Suprapubic skin (tissue), 4 donors: ENCODE measurements around the gene NEU4. TPM values are rescaled to one million over a fixed set of nuclear protein-coding genes. Genes with fewer than 3 reads are reported as not detected.
"Not testable (repeated sequence)": the region's sequence is repeated elsewhere in the genome, so short reads cannot be mapped to it uniquely, and the experiment has no call there.

Experiments
- DNase-seq, 2 donors: peaks; one replicate each; pipeline ENCODE4 v3.0.0-alpha.2; 2019; ENCODE audit warnings: low spot score in 2 of 2
- H3K27ac ChIP-seq: fragments of 200-600 bp; sonication (generic); one replicate; pipeline ENCODE4 v1.5.1; 2019
- H3K27me3 ChIP-seq: fragments of 200-600 bp; sonication (generic); one replicate; pipeline ENCODE4 v1.5.1; 2019
- H3K36me3 ChIP-seq: fragments of 200-600 bp; sonication (generic); one replicate; pipeline ENCODE4 v1.5.1; 2019
- H3K4me1 ChIP-seq: fragments of 200-600 bp; sonication (generic); one replicate; pipeline ENCODE4 v1.5.1; 2019
- H3K4me3 ChIP-seq: fragments of 200-600 bp; sonication (generic); one replicate; pipeline ENCODE4 v1.5.1; 2019; ENCODE audit warnings: mild to moderate bottlenecking
- H3K9me3 ChIP-seq: fragments of 200-600 bp; sonication (generic); one replicate; pipeline ENCODE4 v1.5.1; 2019
- CTCF ChIP-seq, 2 donors: fragments of 200-600 bp in 1 of 2; fragments of 450-650 bp in 1 of 2; sonication (generic) in 1 of 2; IDR thresholded peaks; one replicate each; pipeline ENCODE4 v1.5.1; 2016 to 2019; ENCODE audit warnings: antibody characterized with exemption in 2 of 2, mild to moderate bottlenecking in 1 of 2, moderate library complexity in 1 of 2
- EP300 ChIP-seq: sonication (generic); formaldehyde crosslinking; IDR thresholded peaks from one replicate; pipeline ENCODE4 v1.6.1; 2017; ENCODE audit warnings: antibody characterized with exemption
- POLR2A ChIP-seq, 2 donors: fragments of 450-650 bp; IDR thresholded peaks; one replicate each; pipeline ENCODE4 v1.6.1; 2017; ENCODE audit warnings: antibody characterized with exemption in 2 of 2, mild to moderate bottlenecking in 2 of 2, moderate library complexity in 2 of 2
- POLR2AphosphoS5 ChIP-seq, 3 donors: sonication (generic); formaldehyde crosslinking; IDR thresholded peaks; one replicate each; pipeline ENCODE4 v1.6.1; 2017; ENCODE audit warnings: antibody characterized with exemption in 3 of 3
- whole genome bisulfite sequencing: methylation state at CpG from one replicate; pipeline ENCODE4 v1.1.5; 2018; 5-methylcytosine and 5-hydroxymethylcytosine counted together
- total RNA-seq, 4 donors: library from RNA; depleted of rRNA; stranded (reverse); fragments of >200 nt; gene quantifications; one replicate each; pipeline ENCODE4 v1.1.0, GENCODE V29; 2016

NEU4 gene
- total RNA-seq, 4 donors from 2014 or later, result 0.21 to 0.70 TPM; not detected in 2

DNA sequence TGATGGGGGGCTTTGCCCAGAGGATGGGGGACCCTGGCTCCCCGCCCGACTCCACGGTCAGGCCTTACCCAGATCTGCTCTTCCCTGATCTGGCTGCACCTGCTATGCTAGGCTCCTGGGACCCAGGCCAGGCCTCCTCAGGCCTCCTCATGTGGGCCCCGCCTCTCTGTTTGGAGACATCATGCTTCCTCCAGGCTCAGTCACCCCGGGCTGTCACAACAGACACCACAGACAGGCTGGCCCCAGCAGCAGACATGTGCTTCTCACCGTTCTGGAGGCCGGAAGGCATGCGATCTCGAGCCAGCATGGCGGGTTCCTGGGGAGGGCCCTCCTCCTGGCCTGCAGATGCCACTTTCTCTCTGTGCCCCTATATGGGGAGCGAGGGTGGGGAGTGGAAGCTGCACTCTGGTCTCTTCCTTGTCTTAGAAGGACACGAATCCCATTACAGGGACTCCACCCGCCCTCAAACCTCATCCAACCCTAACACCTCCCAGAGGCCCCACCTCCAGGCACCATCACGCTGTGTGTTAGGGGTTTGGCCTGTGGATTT, 10.8 kb upstream of the NEU4 start:
- Histone ChIP-seq H3K4me3 (no peak overlapping the region), H3K27me3 (peaks cover 9% of the 10 kb centered on the region), H3K4me1 (peaks cover 5% of the 10 kb centered on the region), H3K27ac (no peak overlapping the region), H3K9me3 (no peaks in the 10 kb centered on the region), H3K36me3 (no peaks in the 10 kb centered on the region)
- no peak for TF ChIP-seq POLR2A (IDR thresholded peaks at IDR 0.05)
- TF ChIP-seq EP300, result no peak
- TF ChIP-seq POLR2AphosphoS5 (IDR thresholded peaks at IDR 0.05), result no peak
- TF ChIP-seq CTCF (IDR thresholded peaks at IDR 0.05), result no peak
- DNase-seq, result no peak
- WGBS, result 68% methylated on average over 4 of the region's 14 CpGs

DNA sequence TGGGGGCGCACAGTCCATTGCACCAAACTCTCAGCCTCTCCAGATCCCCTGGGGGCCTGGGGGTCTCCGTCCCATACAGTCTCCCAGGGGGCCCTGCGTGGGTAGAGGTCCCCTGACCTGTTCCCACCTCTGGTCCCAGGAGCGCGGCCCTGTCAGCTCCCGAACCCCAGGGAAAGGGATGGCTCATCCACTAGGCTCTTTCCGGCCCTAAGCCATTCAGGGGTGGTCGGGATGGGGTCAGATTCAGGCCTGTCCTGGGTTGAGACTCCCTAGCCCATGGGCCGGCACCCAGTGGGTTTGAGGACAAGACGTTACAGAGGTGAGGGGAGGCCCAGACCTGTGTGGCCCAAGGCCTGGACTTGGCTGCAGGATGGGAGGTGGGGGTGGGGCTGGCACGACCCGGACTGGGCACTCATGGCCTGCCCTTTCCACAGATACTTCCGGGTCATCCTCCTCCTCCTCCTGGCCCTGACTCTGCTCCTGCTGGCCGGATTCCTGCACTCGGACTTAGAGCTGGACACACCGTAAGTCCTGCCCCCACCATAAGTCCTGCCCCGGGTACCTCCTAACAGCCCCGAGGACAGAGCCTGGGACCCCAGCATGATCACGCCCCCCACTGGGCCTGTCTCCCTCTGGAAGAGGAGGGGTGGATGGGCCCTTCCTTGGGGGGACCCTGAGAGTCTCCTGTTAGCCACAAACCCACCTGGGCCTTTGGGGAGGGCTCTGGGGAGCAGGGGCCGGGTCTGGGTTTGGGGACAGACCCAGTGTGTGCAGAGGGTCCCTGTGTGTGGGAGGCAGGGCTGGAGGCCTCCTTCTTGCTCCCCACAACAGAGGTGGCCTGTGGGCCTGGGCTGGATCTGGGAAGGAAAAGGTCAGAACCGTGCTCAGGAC, 10.1 kb upstream of the NEU4 start:
- no peak overlapping the region for H3K4me3 ChIP-seq
- no peak for TF ChIP-seq POLR2AphosphoS5 (IDR thresholded peaks at IDR 0.05)
- TF ChIP-seq POLR2A (IDR thresholded peaks at IDR 0.05), result no peak
- TF ChIP-seq EP300, result no peak
- no peak for TF ChIP-seq CTCF (IDR thresholded peaks at IDR 0.05)
- DNase-seq, result peak in 1 of 2 donors; percentile 59
- no peak overlapping the region for H3K27ac ChIP-seq
- no peaks in the 10 kb centered on the region for H3K9me3 ChIP-seq
- peaks cover 12% of the 10 kb centered on the region for H3K4me1 ChIP-seq
- peaks cover 14% of the 10 kb centered on the region for H3K27me3 ChIP-seq
- H3K36me3 ChIP-seq, result no peaks in the 10 kb centered on the region
- 89% methylated on average over 17 of the region's 21 CpGs for WGBS

GRCh38 chr2:241799522-241800197, 9.3 kb upstream of the NEU4 start:
- no peak overlapping the region for H3K4me3 ChIP-seq
- no peaks in the 10 kb centered on the region for H3K9me3 ChIP-seq
- no peak for TF ChIP-seq POLR2A (IDR thresholded peaks at IDR 0.05)
- TF ChIP-seq CTCF (IDR thresholded peaks at IDR 0.05), result no peak
- no peak for TF ChIP-seq POLR2AphosphoS5 (IDR thresholded peaks at IDR 0.05)
- no peak for TF ChIP-seq EP300
- no peak for DNase-seq
- no peak overlapping the region for H3K27ac ChIP-seq
- WGBS, result 85% methylated on average over 7 of the region's 10 CpGs
- H3K4me1 ChIP-seq, result peaks cover 20% of the 10 kb centered on the region
- H3K36me3 ChIP-seq, result no peaks in the 10 kb centered on the region
- H3K27me3 ChIP-seq, result peaks cover 22% of the 10 kb centered on the region

- Histone ChIP-seq H3K27me3 (peaks cover 25% of the 10 kb centered on the region), H3K4me1 (peaks cover 23% of the 10 kb centered on the region)
- not testable (repeated sequence) for DNase-seq, H3K27ac ChIP-seq, H3K4me3 ChIP-seq, H3K9me3 ChIP-seq, H3K36me3 ChIP-seq
- 69% methylated on average over 35 of the region's 35 CpGs for WGBS
Measured at GRCh38 chr2:241800198-241800903, 8.6 kb upstream of the NEU4 start.

- H3K4me1 ChIP-seq, result peaks cover 23% of the 10 kb centered on the region
- H3K4me3 ChIP-seq, result no peak overlapping the region
- no peaks in the 10 kb centered on the region for H3K9me3 ChIP-seq
- no peak for DNase-seq
- 65% methylated on average over 6 of the region's 44 CpGs for WGBS
- TF ChIP-seq POLR2A (IDR thresholded peaks at IDR 0.05) (no peak), EP300 (no peak), CTCF (IDR thresholded peaks at IDR 0.05) (no peak), POLR2AphosphoS5 (IDR thresholded peaks at IDR 0.05) (no peak)
- peaks cover 25% of the 10 kb centered on the region for H3K27me3 ChIP-seq
- H3K36me3 ChIP-seq, result no peaks in the 10 kb centered on the region
- H3K27ac ChIP-seq, result no peak overlapping the region
Measured at GRCh38 chr2:241801611-241802420, 7.2 kb upstream of the NEU4 start.
